NCI-H460 (cell line): ENCODE measurements around the gene CCR9. TPM values are rescaled to one million over a fixed set of nuclear protein-coding genes. Genes with fewer than 3 reads are reported as not detected.

Source experiments
- DNase-seq: peaks from one replicate; pipeline ENCODE4 v3.0.0-alpha.2; 2016; ENCODE audit warnings: low read depth; ENCODE audit errors: extremely low read depth
- total RNA-seq: library from RNA; depleted of rRNA; stranded (reverse); fragments of >200 nt; shearing (Covaris generic); gene quantifications from 2 replicates; pipeline ENCODE4 v1.2.3, GENCODE V29; 2014

The CCR9 gene
- total RNA-seq, 1 experiment from 2014 or later = not detected

GRCh38 chr3:45932112-45932511 is 45.8 kb downstream of the CCR9 start:
- no peak for DNase-seq

GRCh38 chr3:45933591-45933990 is 47.2 kb downstream of the CCR9 start:
- DNase-seq = no peak

GRCh38 chr3:45936261-45936660 is 49.9 kb downstream of the CCR9 start:
- DNase-seq = no peak

GRCh38 chr3:45937206-45938042 is 51.1 kb downstream of the CCR9 start:
- no peak for DNase-seq

- no peak for DNase-seq
Measured at GRCh38 chr3:45938043-45938435, 51.7 kb downstream of the CCR9 start.

- peak; percentile 59 for DNase-seq
Measured at GRCh38 chr3:45938864-45939263, 52.5 kb downstream of the CCR9 start.

- no peak for DNase-seq
Measured at GRCh38 chr3:45939341-45939771, 53.0 kb downstream of the CCR9 start.

GRCh38 chr3:45940004-45940780 is 53.8 kb downstream of the CCR9 start:
- DNase-seq = no peak

GRCh38 chr3:45940781-45941365 is 54.5 kb downstream of the CCR9 start:
- DNase-seq = no peak

GRCh38 chr3:45942051-45942825 is 55.9 kb downstream of the CCR9 start:
- no peak for DNase-seq

GRCh38 chr3:45943207-45943846 is 57.0 kb downstream of the CCR9 start, which contains the start of gene CXCR6:
Gene CXCR6, plus strand, starts transcription at chr3:45943464. Its CDS starts 3,018 bp downstream, at chr3:45946482.
- DNase-seq = no peak

- DNase-seq = no peak
Measured at GRCh38 chr3:45944830-45945620, 58.7 kb downstream of the CCR9 start.

- DNase-seq = no peak
Measured at GRCh38 chr3:45946307-45946706, 60.0 kb downstream of the CCR9 start.

- DNase-seq = no peak
Measured at GRCh38 chr3:45946875-45947274, 60.5 kb downstream of the CCR9 start.

- no peak for DNase-seq
Measured at GRCh38 chr3:45947361-45947760, 61.0 kb downstream of the CCR9 start.

- DNase-seq = no peak
Measured at GRCh38 chr3:45948311-45948781, 62.0 kb downstream of the CCR9 start.

GRCh38 chr3:45948881-45949280 is 62.5 kb downstream of the CCR9 start:
- no peak for DNase-seq

- no peak for DNase-seq
Measured at GRCh38 chr3:45949432-45949831, 63.1 kb downstream of the CCR9 start.

- no peak for DNase-seq
Measured at GRCh38 chr3:45950131-45950530, 63.8 kb downstream of the CCR9 start.
